NCI-H82 treated with DMSO at 0.1 percent for 48 hours (cell line): ENCODE results near the gene PTPRG.

Experiments
- DNase-seq: peaks from one replicate; lab custom pipeline; 2025; ENCODE audit not compliant: unreplicated experiment; lab: John Stamatoyannopoulos, UW

The PTPRG gene

DNA sequence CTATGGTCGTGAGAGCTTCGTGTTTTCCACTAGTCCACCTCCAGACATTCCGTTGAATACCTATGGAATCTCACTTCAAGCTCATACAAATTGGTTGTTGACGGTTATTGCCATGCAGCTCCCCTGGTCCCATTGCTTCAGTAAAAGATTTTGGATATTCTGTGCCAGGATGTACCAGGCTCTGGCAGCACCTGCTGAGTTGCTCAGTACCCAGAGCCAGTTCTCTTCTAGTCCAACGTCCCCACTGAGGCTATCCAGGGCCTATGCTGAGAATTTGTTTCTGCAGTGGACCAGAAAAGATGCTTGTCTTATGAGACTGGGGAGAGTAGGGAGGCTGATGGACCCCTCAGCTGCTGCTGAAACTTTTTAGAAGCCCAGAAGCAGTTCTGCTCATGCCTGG is 533.1 kb downstream of the PTPRG start:
- no peak for DNase-seq

DNA sequence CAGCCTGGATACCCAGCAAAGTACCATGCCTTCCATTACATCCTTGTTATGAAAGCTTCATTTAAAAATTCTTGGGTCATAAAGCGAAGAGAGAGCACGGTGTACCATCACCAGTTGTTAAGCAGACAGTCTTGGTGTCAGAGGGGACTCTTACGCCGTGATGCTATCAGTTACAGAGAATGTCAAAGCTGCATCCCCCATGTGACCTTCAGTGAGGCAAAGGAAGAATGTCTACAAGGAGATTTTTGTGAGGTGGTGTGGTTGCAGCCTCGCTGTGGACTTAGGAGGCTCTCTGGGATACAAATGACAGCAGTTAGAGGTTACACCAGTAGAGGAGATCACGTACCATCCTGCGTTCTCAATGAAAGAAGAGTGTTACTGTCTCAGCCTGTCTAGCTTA is 533.7 kb downstream of the PTPRG start:
- DNase-seq, result no peak

DNA sequence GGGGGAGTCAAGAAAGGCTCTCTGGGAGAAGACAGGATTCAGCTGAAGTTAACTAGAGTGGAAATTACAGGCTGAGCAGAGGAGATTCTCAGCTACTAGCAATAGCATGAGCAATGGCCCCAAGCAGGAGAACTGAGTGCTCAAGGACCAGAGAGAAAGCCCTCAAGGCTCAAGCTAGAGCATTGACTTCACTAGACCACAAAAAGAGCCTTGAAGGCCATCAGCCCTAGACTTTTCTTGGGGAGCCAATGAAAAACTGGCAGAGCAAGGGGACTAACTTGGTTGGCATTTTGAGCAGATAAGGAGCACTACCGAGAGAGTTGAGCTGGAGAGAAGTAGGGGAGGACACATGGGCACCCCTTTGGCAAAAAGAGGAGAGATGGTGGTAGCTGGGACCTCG is 534.4 kb downstream of the PTPRG start:
- no peak for DNase-seq

DNA sequence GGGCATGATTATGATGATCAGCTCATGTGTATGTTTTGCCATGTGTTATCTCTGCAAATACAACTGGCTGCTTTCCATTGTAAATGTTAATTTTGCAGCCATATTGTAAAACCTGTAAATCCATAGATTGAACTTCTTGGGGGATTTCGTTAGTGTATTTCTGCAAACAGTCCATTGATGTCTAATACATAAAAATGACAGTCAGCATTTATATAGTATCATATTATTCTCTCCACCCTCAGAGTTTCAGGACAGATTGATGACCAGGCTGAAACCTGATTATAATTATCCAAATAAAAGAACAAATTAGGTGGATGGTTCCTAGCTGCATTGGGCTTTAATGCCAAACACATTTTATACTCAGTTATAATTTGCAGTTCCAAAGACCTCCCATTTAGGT is 535.1 kb downstream of the PTPRG start:
- DNase-seq, result no peak

DNA sequence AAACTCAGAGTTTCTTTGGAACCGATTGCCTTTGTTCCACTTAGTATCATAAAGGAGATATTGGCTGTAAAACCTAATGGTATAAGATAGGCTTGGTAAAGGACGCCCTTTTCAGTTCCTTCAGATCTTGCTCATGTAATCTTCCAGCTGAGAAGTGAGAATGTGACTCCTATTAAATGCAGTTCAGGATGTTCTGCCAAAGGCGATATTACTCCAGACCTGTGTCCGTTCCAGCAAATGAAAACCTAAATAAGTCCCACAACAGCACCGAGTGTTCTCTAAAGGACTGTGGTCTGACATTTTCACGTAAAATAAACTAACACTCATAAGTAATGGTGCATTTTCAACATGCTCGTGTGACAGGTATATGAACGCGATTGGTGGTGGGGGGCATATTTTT is 535.8 kb downstream of the PTPRG start:
- DNase-seq, result no peak

DNA sequence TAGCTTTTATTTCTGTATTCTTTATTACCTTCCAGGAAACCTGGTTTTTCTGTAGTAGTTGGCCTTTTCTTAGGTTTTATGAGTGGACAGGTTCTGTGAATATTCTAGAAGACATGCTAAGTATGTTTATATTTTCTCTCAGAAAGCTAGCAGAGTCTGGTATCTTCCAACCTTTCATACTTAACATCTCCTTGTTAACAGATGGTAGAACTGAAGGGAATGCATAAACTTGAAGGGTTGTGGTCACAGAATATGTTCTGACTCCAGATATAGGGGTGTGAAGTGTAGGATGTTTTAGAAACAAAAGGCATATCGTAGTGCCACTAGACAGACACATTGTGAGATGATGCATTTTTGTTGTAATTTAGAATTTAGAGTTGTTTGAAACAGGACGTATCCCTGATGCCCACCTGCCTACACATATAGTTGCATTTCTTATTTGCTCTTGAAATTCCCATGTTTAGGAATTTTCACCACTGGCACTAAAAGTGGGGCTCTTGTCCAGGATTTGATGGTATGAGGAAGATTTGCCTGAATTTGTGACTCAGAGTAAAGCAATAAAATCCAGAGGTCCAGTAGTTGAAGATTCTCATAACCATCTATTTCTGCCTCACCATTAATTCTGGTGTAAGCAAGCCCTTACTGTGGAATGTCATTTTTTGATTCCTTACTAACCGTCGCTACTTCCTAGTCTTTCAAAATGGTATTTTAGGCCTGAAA is 537.4 kb downstream of the PTPRG start:
- no peak for DNase-seq

DNA sequence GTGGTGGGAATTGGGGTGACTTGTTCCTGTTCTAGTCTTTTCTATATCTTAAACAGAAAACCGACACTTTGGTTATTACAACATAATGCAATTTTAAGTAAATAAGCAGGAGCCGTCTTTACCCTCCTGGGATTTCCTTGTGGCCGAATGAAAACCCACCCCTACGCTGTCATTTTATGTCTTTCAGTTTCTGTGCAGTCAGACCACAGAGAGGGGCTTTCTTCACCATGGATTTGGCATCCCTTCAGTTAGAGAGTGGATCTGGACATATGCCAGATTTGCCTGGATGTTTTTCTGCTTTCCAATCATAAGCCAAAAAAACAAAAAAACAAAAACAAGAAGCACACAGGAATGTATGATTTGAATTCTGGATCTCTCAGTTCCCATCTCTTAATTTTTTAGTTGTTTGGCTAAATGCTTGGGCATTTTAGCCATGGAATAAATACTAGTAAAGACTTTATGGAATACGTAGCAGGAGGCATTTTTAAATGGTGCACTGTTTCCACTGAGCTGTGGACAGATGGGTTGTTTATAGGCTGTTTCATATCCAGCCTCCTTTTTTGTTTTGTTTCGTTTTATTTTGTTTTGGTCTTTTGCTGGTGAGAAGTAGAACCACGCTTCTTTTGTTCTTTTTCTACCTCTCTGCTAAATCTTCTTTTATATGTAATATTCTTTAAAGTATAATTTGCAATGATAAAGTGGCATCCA is 539.1 kb downstream of the PTPRG start:
- no peak for DNase-seq

DNA sequence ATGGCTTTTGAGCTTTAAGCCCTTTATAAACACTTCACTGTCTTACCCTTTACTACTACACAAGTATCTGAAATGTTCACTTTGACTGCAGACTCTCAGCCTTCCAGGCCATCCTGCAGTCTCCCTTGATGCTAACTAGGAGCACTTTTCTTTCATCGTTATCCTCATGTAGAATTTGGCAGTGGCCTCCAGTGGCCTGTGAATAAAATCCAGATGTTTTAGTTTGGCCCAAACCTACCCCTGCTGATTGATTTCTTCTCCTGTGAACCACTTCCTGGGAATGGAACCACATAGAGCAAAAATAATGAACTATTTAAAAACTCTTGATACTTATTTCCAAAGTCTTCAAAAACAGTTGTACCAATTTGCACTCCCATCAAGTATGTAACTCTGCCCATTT is 540.1 kb downstream of the PTPRG start:
- no peak for DNase-seq

DNA sequence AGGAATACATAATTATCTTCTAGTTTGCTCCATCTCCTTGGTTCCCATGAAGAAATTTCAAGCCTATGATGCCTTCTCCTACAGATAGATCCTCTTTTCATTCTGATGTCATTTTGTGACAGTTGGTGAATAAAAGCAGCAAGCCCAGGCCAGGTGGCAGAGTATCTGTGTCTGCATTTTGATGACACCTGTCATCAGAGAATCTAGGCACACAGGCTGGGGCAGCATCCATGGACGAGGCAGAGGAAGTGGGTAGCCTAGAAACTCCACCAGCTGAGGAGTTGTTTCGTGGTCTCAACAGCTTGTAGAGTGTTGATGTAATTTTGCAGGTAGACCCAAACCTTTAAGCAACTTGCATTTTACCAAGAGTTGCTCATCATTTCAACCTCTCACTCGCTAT is 542.2 kb downstream of the PTPRG start:
- DNase-seq, result no peak

DNA sequence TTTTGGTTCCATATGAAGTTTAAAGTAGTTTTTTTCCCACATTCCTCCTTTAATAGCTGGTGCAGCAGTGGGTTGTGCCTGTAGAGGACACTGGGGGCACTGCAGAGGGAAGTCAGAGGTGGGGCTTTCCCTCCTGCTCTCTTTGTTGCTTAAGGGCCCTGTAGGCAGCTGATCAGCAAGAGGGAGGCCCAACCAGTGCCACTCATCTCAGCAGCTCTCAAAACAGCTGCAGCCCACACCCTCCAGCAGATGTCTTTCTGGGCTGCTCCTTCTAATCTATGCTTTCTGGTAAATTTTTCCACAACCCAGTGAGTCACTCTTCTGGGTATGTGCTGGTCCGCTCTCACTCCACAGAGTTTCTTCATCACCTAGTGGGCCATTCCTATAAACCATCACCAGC is 548.2 kb downstream of the PTPRG start:
- DNase-seq, result no peak

DNA sequence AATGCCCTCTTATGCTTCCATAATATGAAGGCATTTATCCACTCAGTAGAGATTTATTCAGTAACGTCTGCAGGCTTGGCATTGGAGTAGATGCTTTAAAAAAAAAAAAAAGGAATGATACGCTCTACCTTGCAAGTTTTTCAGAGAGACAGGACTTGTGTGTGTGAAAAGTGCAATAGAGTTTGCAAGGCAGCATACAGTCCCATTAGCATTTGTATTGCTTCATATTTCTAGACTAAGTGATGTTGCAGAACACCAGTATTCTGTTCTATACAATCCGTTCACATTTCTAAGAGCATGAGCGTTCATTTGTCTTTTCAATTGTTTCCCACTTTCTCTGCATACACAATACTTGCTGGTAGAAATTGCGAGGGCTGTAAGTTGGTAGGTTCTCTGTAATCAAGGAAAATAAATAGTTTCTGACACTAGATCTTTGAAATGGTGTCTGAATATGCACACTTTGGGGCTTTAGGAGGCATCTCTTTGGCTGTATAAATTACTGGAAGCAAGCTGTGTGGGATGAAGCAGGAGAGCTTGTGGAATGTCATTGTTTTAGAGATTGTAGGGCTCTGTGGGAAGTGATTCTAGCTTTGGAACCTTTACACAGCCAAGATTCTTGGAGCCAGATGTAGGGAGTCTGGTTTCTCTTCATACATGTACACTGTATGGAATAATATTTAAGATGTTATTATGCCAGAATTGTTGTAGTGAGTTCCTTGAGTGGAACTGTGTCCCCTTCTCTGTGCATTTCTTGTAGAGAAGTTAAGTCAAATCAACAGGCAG is 549.3 kb downstream of the PTPRG start:
- DNase-seq, result no peak

DNA sequence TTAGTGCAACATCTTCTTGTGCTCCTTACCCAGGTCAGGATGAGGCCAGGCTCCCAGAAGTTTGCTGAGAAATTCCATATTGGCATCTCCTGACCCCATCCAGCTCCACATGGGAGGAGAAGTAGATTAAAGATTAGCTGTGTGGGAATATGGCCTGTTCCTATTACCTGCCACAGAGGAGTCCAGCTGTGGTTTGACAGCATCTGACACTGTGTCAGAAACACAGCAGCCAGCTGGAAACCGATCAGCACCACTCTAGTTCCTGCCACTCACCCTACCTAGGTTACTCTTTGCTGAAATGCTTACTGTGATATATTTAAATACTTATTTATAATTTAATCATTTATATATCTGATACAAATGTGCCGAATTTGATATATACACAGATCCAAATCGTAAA is 551.7 kb downstream of the PTPRG start:
- DNase-seq, result no peak

DNA sequence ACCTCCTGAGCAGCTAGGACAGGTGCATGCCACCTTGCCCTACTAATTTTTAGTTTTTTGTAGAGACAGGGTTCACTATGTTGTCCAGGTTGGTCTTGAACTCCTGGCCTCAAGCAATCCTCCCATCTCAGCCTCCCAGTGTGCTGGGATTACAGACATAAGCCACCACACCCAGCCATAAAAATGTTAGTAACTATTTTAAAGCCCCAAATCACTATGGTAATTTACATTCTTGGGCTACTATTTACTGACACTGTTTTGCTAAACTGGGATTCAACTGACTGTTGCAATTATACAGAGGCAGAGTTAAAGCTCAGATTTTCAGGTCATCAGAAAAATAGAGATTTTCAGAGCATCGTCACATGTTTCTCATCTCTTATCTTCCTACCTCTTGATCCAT is 553.4 kb downstream of the PTPRG start:
- no peak for DNase-seq

DNA sequence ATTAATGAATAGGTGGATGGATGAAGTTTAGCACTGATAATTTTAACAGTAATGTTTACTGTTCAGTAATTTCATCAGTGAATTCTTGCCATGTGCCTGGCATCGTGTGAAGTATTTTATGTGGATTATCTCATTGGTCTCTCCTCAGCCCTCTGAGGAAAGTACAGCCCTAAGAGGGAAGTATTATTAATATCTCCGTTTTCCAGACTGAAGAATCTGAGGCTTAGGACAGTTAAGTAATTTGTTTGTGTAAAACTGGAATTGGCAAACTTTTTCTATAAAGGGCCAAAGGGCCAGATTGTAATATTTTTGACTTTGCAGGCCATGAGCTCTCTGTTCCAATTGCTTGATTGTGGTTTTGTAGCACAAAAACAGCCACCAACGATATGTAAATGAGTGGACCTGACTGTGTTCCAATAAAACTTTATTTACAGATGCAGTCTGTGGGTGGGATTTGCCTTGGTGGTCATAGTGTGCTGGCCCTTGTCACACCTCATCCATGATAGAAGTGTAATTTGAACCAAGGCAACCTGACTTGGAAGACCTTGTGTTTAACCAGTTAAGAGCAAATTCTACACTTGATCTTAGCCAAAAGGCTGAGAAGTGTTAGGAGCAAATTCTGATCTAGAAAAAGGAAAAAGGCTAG is 556.7 kb downstream of the PTPRG start:
- no peak for DNase-seq

DNA sequence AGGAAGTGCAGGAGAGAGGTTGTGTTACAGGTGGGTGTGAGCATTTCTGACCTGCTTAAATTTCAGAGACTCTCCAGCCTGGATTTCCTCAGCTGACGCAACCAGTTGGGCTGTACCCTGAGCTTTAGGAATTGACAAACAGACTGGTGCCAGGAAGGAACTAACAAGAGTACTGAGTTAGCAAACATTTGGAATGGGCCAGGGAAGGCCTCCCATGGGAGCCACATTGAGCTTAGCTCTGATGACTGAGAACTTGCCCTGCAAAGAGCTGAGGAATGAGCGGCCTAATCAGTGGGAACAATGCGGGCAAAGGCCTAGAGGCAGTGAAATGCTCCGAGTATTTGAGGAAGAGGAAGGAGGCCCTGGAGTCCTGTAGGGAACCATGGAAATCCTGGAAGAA is 557.8 kb downstream of the PTPRG start:
- DNase-seq, result no peak

DNA sequence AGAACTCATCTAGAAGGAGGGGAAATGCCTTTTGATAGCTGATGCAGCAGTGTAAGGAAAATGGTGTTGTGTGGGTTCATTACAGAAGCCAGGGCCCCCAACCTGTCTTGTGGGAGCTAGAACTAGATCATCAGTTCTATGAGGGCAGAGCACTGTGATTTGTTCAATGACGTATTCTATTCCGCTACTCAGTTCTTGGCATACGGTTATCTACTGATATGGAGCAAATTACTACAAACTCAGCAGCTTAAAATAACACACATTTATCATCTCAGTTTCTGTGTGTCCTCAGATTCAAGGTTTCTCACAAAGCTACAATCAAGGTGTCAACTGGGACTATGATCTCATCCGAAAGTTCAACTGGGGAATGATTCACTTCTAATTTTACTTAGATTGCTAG is 561.4 kb downstream of the PTPRG start:
- DNase-seq, result no peak

DNA sequence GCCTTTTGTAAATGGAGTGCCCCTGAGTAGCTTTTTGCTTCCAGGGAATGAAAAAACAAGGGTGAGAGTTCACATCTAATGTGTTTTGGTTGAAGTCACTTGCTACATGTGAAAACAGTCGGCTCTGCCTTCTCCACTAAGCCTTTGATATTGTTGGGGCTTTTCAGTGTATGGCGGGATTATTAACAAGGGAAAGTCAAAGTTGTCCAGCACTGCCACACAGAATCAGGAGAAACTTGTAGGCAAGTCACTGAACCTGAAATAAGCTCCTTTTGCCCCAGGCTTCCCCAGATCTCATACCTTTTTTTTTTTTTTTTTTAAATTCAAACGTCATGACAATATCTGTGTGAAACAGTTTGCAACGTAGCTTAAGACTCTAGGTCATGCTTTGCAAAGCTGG is 564.0 kb downstream of the PTPRG start:
- no peak for DNase-seq

DNA sequence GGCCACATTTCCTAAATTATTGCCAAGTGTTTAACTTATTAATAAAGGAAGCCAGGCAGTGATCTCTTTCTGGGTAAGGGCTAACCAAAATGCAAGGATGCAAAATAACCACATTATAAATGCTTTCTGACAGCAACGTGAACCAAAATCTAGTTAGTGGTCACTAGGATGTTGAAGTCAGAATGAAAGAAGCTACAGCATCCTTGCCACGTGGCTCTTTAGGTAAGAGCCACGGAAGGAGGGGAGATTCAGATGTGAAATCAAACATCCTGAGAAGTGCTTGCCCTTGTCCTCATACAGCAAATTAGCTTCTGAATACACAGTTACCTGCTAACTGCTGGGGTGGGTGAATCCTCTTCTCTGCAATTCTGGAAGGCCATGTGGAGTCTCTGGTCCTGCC is 565.7 kb downstream of the PTPRG start:
- no peak for DNase-seq

DNA sequence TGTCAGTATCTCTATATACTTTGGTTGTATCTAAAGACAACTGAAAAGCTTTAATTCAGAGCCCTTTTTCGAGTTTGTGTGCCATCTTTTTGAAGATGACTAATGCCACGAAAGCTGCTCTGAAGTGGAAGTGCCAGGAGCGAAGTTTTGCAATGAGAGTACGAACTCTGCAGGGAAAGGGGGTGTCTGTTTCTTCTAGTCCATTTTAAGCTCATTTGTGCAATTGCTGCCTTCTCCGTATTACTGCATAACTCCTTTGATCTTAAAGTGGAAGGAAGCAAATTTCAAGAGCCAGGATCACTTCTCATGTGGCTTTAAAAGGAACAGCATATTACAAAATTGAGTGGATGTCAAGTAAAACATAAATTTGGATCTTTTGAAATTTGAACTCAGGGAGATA is 566.7 kb downstream of the PTPRG start:
- DNase-seq, result no peak

DNA sequence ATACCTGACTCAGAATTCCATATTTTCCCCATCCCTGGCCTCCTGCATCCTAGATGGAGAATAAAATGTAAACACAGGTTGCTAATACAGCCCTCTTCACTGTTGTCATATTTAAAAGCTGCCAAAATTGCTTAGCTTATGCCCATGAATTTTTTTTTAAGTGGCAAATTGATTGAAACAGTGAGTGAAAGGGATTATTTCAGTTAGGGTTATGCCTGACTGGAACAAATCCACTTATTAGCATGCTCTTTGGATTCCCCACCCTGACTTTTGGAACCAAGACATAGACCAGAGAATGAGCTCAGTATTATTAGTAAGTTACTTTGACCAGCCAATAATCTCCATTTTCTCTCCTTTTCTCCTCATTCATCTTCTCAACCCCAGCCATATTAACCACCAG is 567.3 kb downstream of the PTPRG start:
- no peak for DNase-seq

DNA sequence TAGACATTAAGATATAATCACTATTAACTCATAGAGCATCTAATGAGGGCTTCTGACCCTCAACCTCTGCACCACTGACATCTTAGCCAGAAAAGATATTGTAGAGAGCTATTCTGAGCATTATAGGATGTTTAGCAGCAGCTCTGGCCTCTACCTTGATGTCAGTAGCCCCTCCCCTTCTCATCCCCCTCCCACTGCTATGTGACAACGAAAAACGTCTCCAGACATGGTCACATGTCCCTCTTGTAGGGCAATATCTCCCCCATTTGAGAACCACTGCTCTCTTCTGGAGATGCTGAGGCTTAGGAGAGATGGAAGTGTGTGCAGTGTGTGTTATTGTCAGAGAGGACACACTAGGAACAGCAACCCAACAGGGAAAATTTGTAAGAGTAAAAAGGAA is 569.7 kb downstream of the PTPRG start:
- DNase-seq, result no peak

DNA sequence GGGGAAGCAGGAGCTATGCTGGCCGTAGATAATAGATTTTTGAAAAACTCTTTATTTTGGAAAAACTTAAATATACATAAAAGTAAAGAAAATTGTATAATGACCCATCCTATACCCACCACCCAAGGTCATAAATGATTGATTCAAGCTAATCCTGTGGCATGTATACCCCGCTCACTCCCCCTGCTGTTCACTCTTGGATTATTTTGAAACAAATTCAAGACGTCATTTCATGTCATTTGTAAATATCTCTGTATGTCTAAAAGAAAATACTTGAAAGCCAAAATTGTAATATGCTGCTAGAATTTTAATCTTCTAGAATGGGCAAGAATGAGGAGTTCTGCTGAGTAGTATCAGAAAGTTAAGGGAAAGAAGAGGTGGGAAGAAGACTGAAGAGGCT is 570.2 kb downstream of the PTPRG start:
- peak; percentile 2 for DNase-seq
